Thymus (tissue), 11 donors: ENCODE data around the gene VPS35. TPM values are rescaled to one million over a fixed set of nuclear protein-coding genes. Genes with fewer than 3 reads are reported as not detected.
"Not testable (repeated sequence)": the region's sequence is repeated elsewhere in the genome, so short reads cannot be mapped to it uniquely, and the experiment has no call there.

ENCODE experiments used
- DNase-seq, 9 donors: peaks; one replicate each; pipeline ENCODE4 v3.0.0-alpha.2; 2013; ENCODE audit warnings: low spot score in 9 of 9, low read depth in 6 of 9, missing footprints in 1 of 9
- H3K27ac ChIP-seq, 2 donors: one replicate each; pipeline ENCODE4 v1.5.1; 2013; ENCODE audit warnings: control low read depth in 1 of 2, low read depth in 1 of 2, low read length in 1 of 2, mild to moderate bottlenecking in 1 of 2, moderate library complexity in 1 of 2
- H3K27me3 ChIP-seq, 2 donors: one replicate each; pipeline ENCODE4 v1.5.1; 2013; ENCODE audit warnings: low read length in 1 of 2; ENCODE audit not compliant: control insufficient read depth in 2 of 2, insufficient read depth in 1 of 2
- H3K36me3 ChIP-seq, 2 donors: one replicate each; pipeline ENCODE4 v1.5.1; 2013; ENCODE audit warnings: low read length in 1 of 2, mild to moderate bottlenecking in 1 of 2, moderate library complexity in 1 of 2; ENCODE audit not compliant: control insufficient read depth in 2 of 2, insufficient read depth in 2 of 2
- H3K4me1 ChIP-seq, 2 donors: one replicate each; pipeline ENCODE4 v1.5.1; 2013; ENCODE audit warnings: low read length in 2 of 2; ENCODE audit not compliant: control insufficient read depth in 2 of 2, insufficient read depth in 2 of 2
- H3K4me3 ChIP-seq, 2 donors: one replicate each; pipeline ENCODE4 v1.5.1; 2013; ENCODE audit warnings: low read length in 2 of 2, control low read depth in 1 of 2, mild to moderate bottlenecking in 1 of 2
- H3K9me3 ChIP-seq, 2 donors: one replicate each; pipeline ENCODE4 v1.5.1; 2013; ENCODE audit warnings: low read length in 1 of 2, mild to moderate bottlenecking in 1 of 2; ENCODE audit not compliant: control insufficient read depth in 2 of 2, insufficient read depth in 1 of 2
- WGBS: extraction: QIAGEN DNeasy Blood & Tissue Kit; methylation state at CpG from one replicate; pipeline ENCODE4 v1.1.7; 2013; 5-methylcytosine and 5-hydroxymethylcytosine counted together
- polyA plus RNA-seq: library from polyadenylated mRNA; stranded (reverse); fragments of 200-250 nt; gene quantifications from one replicate; pipeline ENCODE4 v1.2.3, GENCODE V29; 2013
- total RNA-seq: library from RNA; stranded (reverse); fragments of 120-200 nt; gene quantifications from one replicate; pipeline ENCODE4 v1.2.4, GENCODE V29; 2013
- donor health status: healthy.

Gene VPS35
- total and polyA plus RNA-seq, 2 donors: 32.9 to 80.2 TPM

- H3K27ac ChIP-seq, H3K27me3 ChIP-seq, H3K36me3 ChIP-seq, H3K4me3 ChIP-seq, DNase-seq, H3K9me3 ChIP-seq: not testable (repeated sequence)
- WGBS: 98% methylated on average over 4 of the region's 6 CpGs
- H3K4me1 ChIP-seq: peaks cover 4 to 15% of the 10 kb centered on the region in 2 donors
These were observed 65.3 kb downstream of the VPS35 start for GRCh38 chr16:46623707-46624106.

- H3K4me3 ChIP-seq, H3K36me3 ChIP-seq, H3K9me3 ChIP-seq, DNase-seq, H3K27me3 ChIP-seq, H3K27ac ChIP-seq: not testable (repeated sequence)
- 28% methylated on average over 5 of the region's 8 CpGs for WGBS
- H3K4me1 ChIP-seq: peaks cover 4 to 15% of the 10 kb centered on the region in 2 donors
These were observed 65.7 kb downstream of the VPS35 start for GRCh38 chr16:46623246-46623645.

GRCh38 chr16:46621934-46622676 lies 66.9 kb downstream of the VPS35 start:
- H3K27ac ChIP-seq: no peak overlapping the region
- WGBS: 97% methylated on average over 7 of the region's 7 CpGs
- DNase-seq: no peak
- peaks cover 4 to 15% of the 10 kb centered on the region in 2 donors for H3K4me1 ChIP-seq
- no peaks in the 10 kb centered on the region for H3K9me3 ChIP-seq
- H3K36me3 ChIP-seq: peaks cover 0 to 4% of the 10 kb centered on the region in 2 donors
- no peaks in the 10 kb centered on the region for H3K27me3 ChIP-seq
- H3K4me3 ChIP-seq: no peak overlapping the region

- peak; percentile 43 to 84 (median 63) for DNase-seq
- Histone ChIP-seq H3K36me3 (peaks cover 3 to 5% of the 10 kb centered on the region in 2 donors), H3K27me3 (no peaks in the 10 kb centered on the region), H3K4me1 (peaks cover 4 to 15% of the 10 kb centered on the region in 2 donors), H3K27ac (peak within 1 kb of the TSS in 1 of 2 donors; percentile 77), H3K4me3 (peak within 1 kb of the TSS; percentile 62 to 69), H3K9me3 (no peaks in the 10 kb centered on the region)
- WGBS: 1% methylated on average over 52 of the region's 52 CpGs
These were observed 67.7 kb downstream of the VPS35 start, which contains the start of gene SHCBP1 for GRCh38 chr16:46621006-46621933. Gene SHCBP1, minus strand, starts transcription at chr16:46621379. Its CDS starts 20 bp downstream, at chr16:46621359.

- H3K4me3 ChIP-seq: peak overlapping the region; percentile 62 to 69
- peak overlapping the region in 1 of 2 donors; percentile 77 for H3K27ac ChIP-seq
- H3K9me3 ChIP-seq: no peaks in the 10 kb centered on the region
- H3K4me1 ChIP-seq: peaks cover 4 to 15% of the 10 kb centered on the region in 2 donors
- WGBS: 1% methylated on average over 11 of the region's 11 CpGs
- DNase-seq: peak in 3 of 9 donors; percentile 5 to 34 (median 10)
- peaks cover 10 to 11% of the 10 kb centered on the region in 2 donors for H3K36me3 ChIP-seq
- H3K27me3 ChIP-seq: no peaks in the 10 kb centered on the region
These were observed 68.5 kb downstream of the VPS35 start for GRCh38 chr16:46620266-46621005.

- no peak for DNase-seq
- Histone ChIP-seq H3K9me3 (no peaks in the 10 kb centered on the region), H3K36me3 (peaks cover 10 to 11% of the 10 kb centered on the region in 2 donors), H3K4me1 (peaks cover 4 to 15% of the 10 kb centered on the region in 2 donors), H3K27me3 (no peaks in the 10 kb centered on the region), H3K27ac (no peak overlapping the region), H3K4me3 (no peak overlapping the region)
- WGBS: 98% methylated on average over 4 of the region's 4 CpGs
These were observed 70.5 kb downstream of the VPS35 start for GRCh38 chr16:46618516-46618915.

GRCh38 chr16:46614006-46614405 lies 75.0 kb downstream of the VPS35 start:
- H3K4me1 ChIP-seq: no peaks in the 10 kb centered on the region
- no peak for DNase-seq
- 92% methylated on average over 4 of the region's 4 CpGs for WGBS

GRCh38 chr16:46613352-46613751 lies 75.6 kb downstream of the VPS35 start:
- WGBS: 96% methylated on average over 2 of the region's 2 CpGs

More at GRCh38 chr16:46614006-46614405, 75.0 kb downstream of the VPS35 start:
- Histone ChIP-seq H3K4me3 (no peak overlapping the region), H3K27ac (no peak overlapping the region), H3K27me3 (no peaks in the 10 kb centered on the region), H3K9me3 (no peaks in the 10 kb centered on the region), H3K36me3 (peaks cover 16 to 25% of the 10 kb centered on the region in 2 donors)

More at GRCh38 chr16:46613352-46613751, 75.6 kb downstream of the VPS35 start:
- no peak for DNase-seq
- Histone ChIP-seq H3K36me3 (peaks cover 16 to 25% of the 10 kb centered on the region in 2 donors), H3K4me3 (no peak overlapping the region), H3K4me1 (no peaks in the 10 kb centered on the region), H3K27me3 (no peaks in the 10 kb centered on the region), H3K27ac (no peak overlapping the region), H3K9me3 (no peaks in the 10 kb centered on the region)
